GM23338 (cell line): ENCODE data around the gene WDR26. TPM values are rescaled to one million over a fixed set of nuclear protein-coding genes. Genes with fewer than 3 reads are reported as not detected.

ENCODE experiments used
- ATAC-seq: fragments of 200-7000 bp; cut with Tn5 transposase; 3 replicates; pipeline ENCODE4 v1.9.1; 2020
- DNase-seq: peaks from one replicate; pipeline ENCODE4 v3.0.0-alpha.2; 2015; ENCODE audit warnings: low spot score
- H2AFZ ChIP-seq: fragments of 200-600 bp; sonication (generic); 2 replicates; pipeline ENCODE4 v1.8.0; 2016; ENCODE audit warnings: antibody characterized with exemption, mild to moderate bottlenecking, moderate library complexity
- H3F3A ChIP-seq: fragments of 200-600 bp; sonication (generic); replicated peaks from 2 replicates; pipeline ENCODE4 v1.8.0; 2017; ENCODE audit warnings: antibody characterized with exemption, mixed run types, low read depth
- H3K27ac ChIP-seq: fragments of 200-600 bp; sonication (generic); 2 replicates; pipeline ENCODE4 v1.6.1; 2016; ENCODE audit warnings: low read depth
- H3K27me3 ChIP-seq: fragments of 200-600 bp; sonication (generic); 2 replicates; pipeline ENCODE4 v1.8.0; 2016; ENCODE audit warnings: mild to moderate bottlenecking, mixed run types, moderate library complexity; ENCODE audit not compliant: insufficient read depth
- H3K36me3 ChIP-seq: fragments of 200-600 bp; sonication (generic); 2 replicates; pipeline ENCODE4 v1.8.0; 2016; ENCODE audit warnings: mild to moderate bottlenecking; ENCODE audit not compliant: insufficient read depth
- H3K4me1 ChIP-seq: fragments of 200-600 bp; sonication (generic); 2 replicates; pipeline ENCODE4 v1.8.0; 2016; ENCODE audit warnings: mild to moderate bottlenecking, moderate library complexity; ENCODE audit not compliant: insufficient read depth
- H3K4me2 ChIP-seq: fragments of 200-600 bp; sonication (generic); 2 replicates; pipeline ENCODE4 v1.7.1; 2017; ENCODE audit warnings: mixed run types
- H3K4me3 ChIP-seq: fragments of 200-600 bp; sonication (generic); 2 replicates; pipeline ENCODE4 v1.6.1; 2016; ENCODE audit warnings: mixed run types
- H3K79me2 ChIP-seq: fragments of 200-600 bp; sonication (generic); replicated peaks from 2 replicates; pipeline ENCODE4 v1.8.0; 2017; ENCODE audit warnings: mild to moderate bottlenecking; ENCODE audit not compliant: insufficient read depth
- H3K9me2 ChIP-seq: fragments of 200-600 bp; sonication (generic); 2 replicates; pipeline ENCODE4 v1.8.0; 2017; ENCODE audit not compliant: insufficient read depth
- H4K20me1 ChIP-seq: fragments of 200-600 bp; sonication (generic); replicated peaks from 2 replicates; pipeline ENCODE4 v1.8.0; 2017; ENCODE audit warnings: mild to moderate bottlenecking; ENCODE audit not compliant: insufficient read depth
- H3K27ac Mint-ChIP-seq: 2 replicates; pipeline ENCODE4 v1.8.0; 2020; ENCODE audit warnings: inconsistent platforms, mild to moderate bottlenecking, moderate library complexity, mixed read lengths
- H3K27me3 Mint-ChIP-seq: 3 replicates; pipeline ENCODE4 v1.8.0; 2022; ENCODE audit warnings: low read depth, mild to moderate bottlenecking, moderate library complexity, mixed read lengths, inconsistent platforms; ENCODE audit not compliant: insufficient read depth, poor library complexity
- H3K36me3 Mint-ChIP-seq: 3 replicates; pipeline ENCODE4 v1.8.0; 2021; ENCODE audit warnings: low read depth, mild to moderate bottlenecking, inconsistent platforms, moderate library complexity, mixed read lengths
- H3K4me1 Mint-ChIP-seq: 3 replicates; pipeline ENCODE4 v1.8.0; 2020; ENCODE audit warnings: mild to moderate bottlenecking, inconsistent platforms, mixed read lengths
- H3K4me3 Mint-ChIP-seq: 3 replicates; pipeline ENCODE4 v1.8.0; 2021; ENCODE audit warnings: moderate library complexity, mild to moderate bottlenecking, inconsistent platforms, mixed read lengths
- H3K9me3 Mint-ChIP-seq: 3 replicates; pipeline ENCODE4 v1.8.0; 2020; ENCODE audit warnings: moderate library complexity, mild to moderate bottlenecking, inconsistent platforms, mixed read lengths
- CREB1 ChIP-seq: fragments of 250-450 bp; sonication (Bioruptor Pico); IDR thresholded peaks from 2 replicates; pipeline ENCODE4 v1.5.0; 2020; ENCODE audit warnings: low read depth, mild to moderate bottlenecking, moderate library complexity
- EZH2 ChIP-seq: fragments of 200-600 bp; sonication (generic); IDR thresholded peaks from one replicate; pipeline ENCODE4 v1.8.0; 2017; ENCODE audit warnings: antibody characterized with exemption, mild to moderate bottlenecking, low read depth; ENCODE audit not compliant: unreplicated experiment
- EZH2phosphoT487 ChIP-seq: fragments of 200-600 bp; sonication (generic); IDR thresholded peaks from one replicate; pipeline ENCODE4 v1.8.1; 2018; ENCODE audit warnings: antibody characterized with exemption; ENCODE audit not compliant: unreplicated experiment
- JUNB ChIP-seq: IDR thresholded peaks from one replicate; pipeline ENCODE4 v1.6.1; 2016; ENCODE audit warnings: antibody characterized with exemption; ENCODE audit not compliant: unreplicated experiment
- NANOG ChIP-seq: IDR thresholded peaks from 2 replicates; pipeline ENCODE4 v1.6.1; 2016; ENCODE audit warnings: antibody characterized with exemption, borderline replicate concordance
- POLR2AphosphoS5 ChIP-seq: IDR thresholded peaks from 2 replicates; pipeline ENCODE4 v1.6.1; 2016; ENCODE audit warnings: antibody characterized with exemption, low read depth
- STAT1 ChIP-seq: IDR thresholded peaks from one replicate; pipeline ENCODE4 v1.6.1; 2016; ENCODE audit warnings: antibody characterized with exemption; ENCODE audit not compliant: unreplicated experiment
- ZNF114 ChIP-seq: fragments of 250-450 bp; sonication (Bioruptor Pico); IDR thresholded peaks from 2 replicates; pipeline ENCODE4 v1.5.0; 2020; ENCODE audit warnings: mild to moderate bottlenecking, moderate library complexity
- ZNF331 ChIP-seq: fragments of 250-450 bp; sonication (Bioruptor Pico); IDR thresholded peaks from 2 replicates; pipeline ENCODE4 v1.5.0; 2020; ENCODE audit warnings: low read depth, mild to moderate bottlenecking, moderate library complexity
- polyA plus RNA-seq: library from polyadenylated mRNA; unstranded; fragments of >200 nt; fragmentation: Nextera tagmentation; extraction: Ambion mirVana; gene quantifications from 2 replicates; pipeline ENCODE4 v1.2.1, GENCODE V29; 2016
- total RNA-seq: library from RNA; depleted of rRNA; stranded (reverse); fragments of >200 nt; shearing (Covaris generic); gene quantifications from 2 replicates; pipeline ENCODE4 v1.2.3, GENCODE V29; 2014
- TF ChIP-seq, protein P1 (sequence below): IDR thresholded peaks from one replicate; pipeline ENCODE4 v1.6.1; 2018; ENCODE audit warnings: antibody characterized with exemption; ENCODE audit not compliant: unreplicated experiment
- TF ChIP-seq, protein P2 (sequence below), 2 experiments: fragments of 200-600 bp in 1 of 2; sonication (generic) in 1 of 2; conservative IDR thresholded peaks; 2 replicates each; pipeline versions ENCODE4 v1.5.1 to v1.6.1; 2016 to 2017; ENCODE audit warnings: antibody characterized with exemption in 2 of 2, low read depth in 2 of 2, mild to moderate bottlenecking in 2 of 2, moderate library complexity in 1 of 2
- TF ChIP-seq, protein P3 (sequence below): IDR thresholded peaks from 2 replicates; pipeline ENCODE4 v1.6.1; 2016; ENCODE audit warnings: antibody characterized with exemption

WDR26 gene
- total and polyA plus RNA-seq, 2 experiments from 2014 or later, result 16.9 to 74.6 TPM

DNA sequence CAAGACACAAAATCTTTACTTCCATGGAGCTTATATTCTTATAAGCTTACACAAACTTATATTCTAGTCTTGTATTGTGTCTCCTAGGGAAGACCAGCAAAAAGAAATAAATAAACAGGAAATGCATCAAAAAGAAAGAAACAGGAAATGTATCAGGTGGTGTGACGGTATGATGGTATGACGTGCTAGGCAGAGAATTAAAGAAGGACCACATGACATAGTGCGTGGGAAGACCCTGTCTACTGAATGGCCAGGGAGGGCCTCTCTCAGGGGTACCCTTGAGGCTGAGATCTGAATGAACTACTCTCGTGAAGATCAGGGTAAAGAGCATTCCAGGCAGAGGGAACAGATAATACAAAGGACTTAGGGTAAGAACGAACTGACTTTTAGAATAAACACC, 15.6 kb upstream of the WDR26 start (continued):
- TF ChIP-seq, protein P1, sequence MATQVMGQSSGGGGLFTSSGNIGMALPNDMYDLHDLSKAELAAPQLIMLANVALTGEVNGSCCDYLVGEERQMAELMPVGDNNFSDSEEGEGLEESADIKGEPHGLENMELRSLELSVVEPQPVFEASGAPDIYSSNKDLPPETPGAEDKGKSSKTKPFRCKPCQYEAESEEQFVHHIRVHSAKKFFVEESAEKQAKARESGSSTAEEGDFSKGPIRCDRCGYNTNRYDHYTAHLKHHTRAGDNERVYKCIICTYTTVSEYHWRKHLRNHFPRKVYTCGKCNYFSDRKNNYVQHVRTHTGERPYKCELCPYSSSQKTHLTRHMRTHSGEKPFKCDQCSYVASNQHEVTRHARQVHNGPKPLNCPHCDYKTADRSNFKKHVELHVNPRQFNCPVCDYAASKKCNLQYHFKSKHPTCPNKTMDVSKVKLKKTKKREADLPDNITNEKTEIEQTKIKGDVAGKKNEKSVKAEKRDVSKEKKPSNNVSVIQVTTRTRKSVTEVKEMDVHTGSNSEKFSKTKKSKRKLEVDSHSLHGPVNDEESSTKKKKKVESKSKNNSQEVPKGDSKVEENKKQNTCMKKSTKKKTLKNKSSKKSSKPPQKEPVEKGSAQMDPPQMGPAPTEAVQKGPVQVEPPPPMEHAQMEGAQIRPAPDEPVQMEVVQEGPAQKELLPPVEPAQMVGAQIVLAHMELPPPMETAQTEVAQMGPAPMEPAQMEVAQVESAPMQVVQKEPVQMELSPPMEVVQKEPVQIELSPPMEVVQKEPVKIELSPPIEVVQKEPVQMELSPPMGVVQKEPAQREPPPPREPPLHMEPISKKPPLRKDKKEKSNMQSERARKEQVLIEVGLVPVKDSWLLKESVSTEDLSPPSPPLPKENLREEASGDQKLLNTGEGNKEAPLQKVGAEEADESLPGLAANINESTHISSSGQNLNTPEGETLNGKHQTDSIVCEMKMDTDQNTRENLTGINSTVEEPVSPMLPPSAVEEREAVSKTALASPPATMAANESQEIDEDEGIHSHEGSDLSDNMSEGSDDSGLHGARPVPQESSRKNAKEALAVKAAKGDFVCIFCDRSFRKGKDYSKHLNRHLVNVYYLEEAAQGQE, result no peak

DNA sequence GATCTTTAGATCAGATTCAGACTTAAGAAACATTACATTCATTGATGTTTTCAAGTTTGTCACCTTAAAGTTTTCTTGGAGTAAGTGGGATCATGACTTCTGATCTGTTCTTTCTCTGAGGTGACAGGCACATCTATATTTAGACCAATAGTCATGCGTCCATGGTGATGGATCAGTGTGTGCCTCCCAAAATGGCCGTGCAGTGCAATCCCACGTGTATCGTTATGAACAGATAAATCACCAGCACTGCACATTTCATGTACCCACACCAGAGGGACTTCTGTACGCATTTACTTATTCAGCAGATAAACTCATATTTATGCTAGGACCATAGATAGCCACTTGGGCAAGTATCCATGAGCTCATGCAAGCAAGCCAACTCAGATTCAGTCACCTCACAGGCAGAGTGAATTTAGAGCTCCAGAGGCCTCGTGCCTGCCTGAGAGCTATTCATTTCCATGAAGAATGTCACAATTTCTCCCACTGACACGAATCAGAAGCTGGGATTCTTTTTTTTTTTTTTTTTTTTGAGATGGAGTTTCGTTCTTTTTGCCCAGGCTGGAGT, 13.9 kb upstream of the WDR26 start:
- 0 out of 3 replicates have a peak, but pooled peaks cover 3% of the 10 kb centered on the region for H3K4me1 Mint-ChIP-seq
- no peaks in the 10 kb centered on the region for H3K9me3 Mint-ChIP-seq
- H3K4me2 ChIP-seq, result no peak overlapping the region
- H3K9me2 ChIP-seq, result no peaks in the 10 kb centered on the region
- H3K36me3 Mint-ChIP-seq, result peaks cover 3% of the 10 kb centered on the region; the same call in 1 of the 3 replicates
- no peak overlapping the region for H2AFZ ChIP-seq
- H3K27ac ChIP-seq, result no peak overlapping the region
- no peak overlapping the region for H3K4me3 Mint-ChIP-seq
- H3F3A ChIP-seq, result 0 out of 2 replicates have a peak, but pooled peaks cover 5% of the 10 kb centered on the region
- peaks cover 2% of the 10 kb centered on the region for H3K27me3 Mint-ChIP-seq
- no peaks in the 10 kb centered on the region for H3K27me3 ChIP-seq
- no peak overlapping the region for H3K4me3 ChIP-seq
- DNase-seq (no peak), ATAC-seq (no peak)
- 0 out of 2 replicates have a peak, but pooled peaks cover 7% of the 10 kb centered on the region for H3K79me2 ChIP-seq
- no peak overlapping the region for H3K27ac Mint-ChIP-seq
- H3K36me3 ChIP-seq, result no peaks in the 10 kb centered on the region; the same call in 1 of the 2 replicates
- H3K4me1 ChIP-seq, result peaks cover 4% of the 10 kb centered on the region; the same call in 1 of the 2 replicates
- H4K20me1 ChIP-seq, result no peaks in the 10 kb centered on the region; the same call in 1 of the 2 replicates
- TF ChIP-seq, protein P1, result no peak
- TF ChIP-seq, protein P2, sequence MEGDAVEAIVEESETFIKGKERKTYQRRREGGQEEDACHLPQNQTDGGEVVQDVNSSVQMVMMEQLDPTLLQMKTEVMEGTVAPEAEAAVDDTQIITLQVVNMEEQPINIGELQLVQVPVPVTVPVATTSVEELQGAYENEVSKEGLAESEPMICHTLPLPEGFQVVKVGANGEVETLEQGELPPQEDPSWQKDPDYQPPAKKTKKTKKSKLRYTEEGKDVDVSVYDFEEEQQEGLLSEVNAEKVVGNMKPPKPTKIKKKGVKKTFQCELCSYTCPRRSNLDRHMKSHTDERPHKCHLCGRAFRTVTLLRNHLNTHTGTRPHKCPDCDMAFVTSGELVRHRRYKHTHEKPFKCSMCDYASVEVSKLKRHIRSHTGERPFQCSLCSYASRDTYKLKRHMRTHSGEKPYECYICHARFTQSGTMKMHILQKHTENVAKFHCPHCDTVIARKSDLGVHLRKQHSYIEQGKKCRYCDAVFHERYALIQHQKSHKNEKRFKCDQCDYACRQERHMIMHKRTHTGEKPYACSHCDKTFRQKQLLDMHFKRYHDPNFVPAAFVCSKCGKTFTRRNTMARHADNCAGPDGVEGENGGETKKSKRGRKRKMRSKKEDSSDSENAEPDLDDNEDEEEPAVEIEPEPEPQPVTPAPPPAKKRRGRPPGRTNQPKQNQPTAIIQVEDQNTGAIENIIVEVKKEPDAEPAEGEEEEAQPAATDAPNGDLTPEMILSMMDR (conservative IDR thresholded peaks at IDR 0.05; ENCODE audit: low read depth in 2 of 2), result no peak
- TF ChIP-seq ZNF331 (CRISPR knock-in tag) (no peak), CREB1 (CRISPR knock-in tag) (no peak), NANOG (no peak), JUNB (no peak), STAT1 (no peak), ZNF114 (no peak), EZH2phosphoT487 (no peak), EZH2 (no peak), POLR2AphosphoS5 (no peak)
- TF ChIP-seq, protein P3, sequence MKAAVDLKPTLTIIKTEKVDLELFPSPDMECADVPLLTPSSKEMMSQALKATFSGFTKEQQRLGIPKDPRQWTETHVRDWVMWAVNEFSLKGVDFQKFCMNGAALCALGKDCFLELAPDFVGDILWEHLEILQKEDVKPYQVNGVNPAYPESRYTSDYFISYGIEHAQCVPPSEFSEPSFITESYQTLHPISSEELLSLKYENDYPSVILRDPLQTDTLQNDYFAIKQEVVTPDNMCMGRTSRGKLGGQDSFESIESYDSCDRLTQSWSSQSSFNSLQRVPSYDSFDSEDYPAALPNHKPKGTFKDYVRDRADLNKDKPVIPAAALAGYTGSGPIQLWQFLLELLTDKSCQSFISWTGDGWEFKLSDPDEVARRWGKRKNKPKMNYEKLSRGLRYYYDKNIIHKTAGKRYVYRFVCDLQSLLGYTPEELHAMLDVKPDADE, result no peak
